ENCODE results near the gene NBPF19. TPM values are rescaled to one million over a fixed set of nuclear protein-coding genes. Genes with fewer than 3 reads are reported as not detected.
"Not testable (repeated sequence)": the region's sequence is repeated elsewhere in the genome, so short reads cannot be mapped to it uniquely, and the experiment has no call there.

NBPF19 gene, protein sequence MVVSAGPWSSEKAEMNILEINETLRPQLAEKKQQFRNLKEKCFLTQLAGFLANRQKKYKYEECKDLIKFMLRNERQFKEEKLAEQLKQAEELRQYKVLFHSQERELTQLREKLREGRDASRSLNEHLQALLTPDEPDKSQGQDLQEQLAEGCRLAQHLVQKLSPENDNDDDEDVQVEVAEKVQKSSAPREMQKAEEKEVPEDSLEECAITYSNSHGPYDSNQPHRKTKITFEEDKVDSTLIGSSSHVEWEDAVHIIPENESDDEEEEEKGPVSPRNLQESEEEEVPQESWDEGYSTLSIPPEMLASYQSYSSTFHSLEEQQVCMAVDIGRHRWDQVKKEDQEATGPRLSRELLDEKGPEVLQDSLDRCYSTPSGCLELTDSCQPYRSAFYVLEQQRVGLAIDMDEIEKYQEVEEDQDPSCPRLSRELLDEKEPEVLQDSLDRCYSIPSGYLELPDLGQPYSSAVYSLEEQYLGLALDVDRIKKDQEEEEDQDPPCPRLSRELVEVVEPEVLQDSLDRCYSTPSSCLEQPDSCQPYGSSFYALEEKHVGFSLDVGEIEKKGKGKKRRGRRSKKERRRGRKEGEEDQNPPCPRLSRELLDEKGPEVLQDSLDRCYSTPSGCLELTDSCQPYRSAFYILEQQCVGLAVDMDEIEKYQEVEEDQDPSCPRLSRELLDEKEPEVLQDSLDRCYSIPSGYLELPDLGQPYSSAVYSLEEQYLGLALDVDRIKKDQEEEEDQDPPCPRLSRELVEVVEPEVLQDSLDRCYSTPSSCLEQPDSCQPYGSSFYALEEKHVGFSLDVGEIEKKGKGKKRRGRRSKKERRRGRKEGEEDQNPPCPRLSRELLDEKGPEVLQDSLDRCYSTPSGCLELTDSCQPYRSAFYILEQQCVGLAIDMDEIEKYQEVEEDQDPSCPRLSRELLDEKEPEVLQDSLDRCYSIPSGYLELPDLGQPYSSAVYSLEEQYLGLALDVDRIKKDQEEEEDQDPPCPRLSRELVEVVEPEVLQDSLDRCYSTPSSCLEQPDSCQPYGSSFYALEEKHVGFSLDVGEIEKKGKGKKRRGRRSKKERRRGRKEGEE (N-terminal part only)
- total RNA-seq (2021; fragmentation: NEBNext Ultra II Directional; extraction: Animal tissue kit (Norgen Biotek cat#: 25700)): 10 to 100 TPM in 1 of 6 experiments, 1 to 10 TPM in 5; 7.0 to 10.9 (median 8.7) TPM
- long read RNA-seq, partial matches to known transcripts: 10 of 19 reads
- long read RNA-seq, other reads (novel, unspliced or antisense): 9 of 19 reads

DNA sequence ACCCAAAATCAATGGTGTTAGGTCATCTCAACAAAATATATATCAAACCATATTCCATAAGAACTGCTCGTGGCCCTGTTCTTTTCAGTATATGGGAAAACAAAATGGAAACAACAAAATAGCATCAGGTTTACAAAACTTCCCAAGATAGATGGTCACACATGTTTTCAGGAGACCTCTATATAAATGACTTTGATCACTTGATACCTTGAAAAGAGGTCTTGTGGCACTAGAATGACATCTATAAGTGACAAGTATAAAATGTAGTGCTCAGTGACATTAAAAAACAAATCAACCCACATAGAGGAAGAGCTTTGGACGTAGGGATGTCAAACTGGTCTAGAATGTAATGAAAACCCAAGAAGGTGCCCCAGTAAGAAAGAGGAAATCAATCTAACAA, at the start of gene NBPF19:
Gene NBPF19, plus strand, starts transcription at position 301 of the 400 bp plus-strand sequence. CDS start 888 bp downstream, outside the sequence.
- not testable (repeated sequence) for H3K27ac Mint-ChIP-seq; H3K4me1 Mint-ChIP-seq (ENCODE audit: low read depth); H3K27me3 Mint-ChIP-seq (ENCODE audit: insufficient read depth); H3K9me3 Mint-ChIP-seq; DNase-seq; H3K36me3 Mint-ChIP-seq (ENCODE audit: low read depth); H3K4me3 Mint-ChIP-seq

DNA sequence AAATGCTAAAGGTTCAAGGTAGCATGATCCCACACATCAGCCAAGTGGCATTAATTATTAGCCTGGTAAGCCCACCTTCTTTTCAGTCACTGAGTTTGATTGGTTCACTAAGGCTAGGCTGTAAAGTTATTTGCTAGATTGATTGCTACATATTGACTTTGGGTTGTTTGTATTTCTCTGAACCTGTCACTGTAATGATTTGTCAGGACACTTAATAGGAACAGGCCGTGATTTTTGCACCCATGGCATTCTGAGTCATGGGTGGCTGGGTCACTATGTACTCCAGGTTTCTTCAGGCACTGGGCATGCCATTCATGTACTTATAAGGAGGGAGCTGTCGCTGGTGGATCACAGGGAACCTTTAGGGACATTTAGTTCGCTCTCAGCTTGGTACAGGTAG, 46.5 kb upstream of the NBPF19 start:
- H3K36me3 Mint-ChIP-seq (ENCODE audit: low read depth); H3K9me3 Mint-ChIP-seq; DNase-seq; H3K4me1 Mint-ChIP-seq (ENCODE audit: low read depth); H3K27ac Mint-ChIP-seq; H3K4me3 Mint-ChIP-seq; H3K27me3 Mint-ChIP-seq (ENCODE audit: insufficient read depth): not testable (repeated sequence)

DNA sequence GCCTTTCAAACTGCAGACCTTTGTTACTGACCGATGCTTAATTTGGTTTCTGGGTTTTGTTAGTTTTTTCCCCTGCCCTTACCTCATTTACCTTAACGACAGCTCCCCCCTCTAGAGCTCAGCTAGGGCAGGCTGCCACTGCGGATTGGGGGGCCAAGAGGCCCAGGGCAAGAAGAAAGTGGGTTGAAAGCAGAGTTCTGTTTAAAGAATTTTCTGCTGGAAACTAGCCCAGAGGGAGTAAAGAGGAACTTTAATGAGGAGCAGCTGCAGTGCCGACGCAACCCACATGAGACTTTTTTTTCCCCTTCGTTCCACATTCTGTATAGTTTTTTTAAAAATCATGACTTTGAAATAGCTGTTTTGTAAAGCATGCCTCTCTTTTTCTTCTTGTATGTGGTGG, 29.4 kb upstream of the NBPF19 start:
- Mint-ChIP-seq H3K4me1 (ENCODE audit: low read depth) (peaks cover 13% of the 10 kb centered on the region; the same call in 1 of the 2 replicates), H3K27ac (peak overlapping the region; percentile 61; the same call in 1 of the 2 replicates), H3K4me3 (peak overlapping the region; percentile 67)
- H3K36me3 Mint-ChIP-seq (ENCODE audit: low read depth); H3K27me3 Mint-ChIP-seq (ENCODE audit: insufficient read depth); H3K9me3 Mint-ChIP-seq: not testable (repeated sequence)
- peak; percentile 62 for DNase-seq

DNA sequence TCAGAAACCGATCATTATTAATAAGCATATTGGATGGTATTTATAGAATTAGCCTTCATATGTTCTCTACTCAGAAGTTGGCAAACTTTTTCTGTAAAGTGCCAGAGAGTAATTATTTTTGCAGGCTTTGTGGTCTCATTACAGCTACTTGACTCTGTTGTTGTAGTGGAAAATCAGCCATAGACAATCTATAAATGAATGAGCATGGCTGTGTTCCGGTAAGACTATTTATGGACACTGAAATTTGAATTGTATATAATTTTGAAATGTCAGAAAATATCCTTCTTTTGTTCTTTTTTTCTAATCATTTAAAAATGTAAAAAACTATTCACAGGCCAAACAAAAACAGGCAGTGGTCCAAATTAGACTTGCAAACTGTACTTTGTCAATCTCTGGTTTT, 22.6 kb upstream of the NBPF19 start:
- H3K36me3 Mint-ChIP-seq (ENCODE audit: low read depth); H3K27me3 Mint-ChIP-seq (ENCODE audit: insufficient read depth); H3K4me3 Mint-ChIP-seq; H3K4me1 Mint-ChIP-seq (ENCODE audit: low read depth); H3K9me3 Mint-ChIP-seq; H3K27ac Mint-ChIP-seq; DNase-seq: not testable (repeated sequence)

DNA sequence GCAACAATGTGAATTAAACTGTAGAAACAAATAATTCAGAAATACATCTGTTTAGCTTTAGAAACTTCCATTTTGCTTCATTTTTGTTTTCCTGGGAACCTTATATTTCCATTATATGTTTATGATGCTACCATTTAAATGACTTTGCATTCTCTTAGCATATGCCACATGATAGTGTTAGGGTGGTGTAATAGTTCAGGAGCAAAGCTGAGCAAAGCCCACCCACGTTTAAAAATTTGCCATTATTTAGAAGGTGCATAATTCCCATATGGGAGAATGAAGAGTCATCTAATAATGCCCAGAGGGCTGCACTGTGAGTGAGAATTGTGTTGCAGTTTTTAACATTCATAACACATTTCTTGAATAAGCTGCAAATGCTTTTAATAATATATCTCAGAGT, 22.2 kb upstream of the NBPF19 start:
- not testable (repeated sequence) for H3K4me1 Mint-ChIP-seq (ENCODE audit: low read depth); H3K27ac Mint-ChIP-seq; H3K9me3 Mint-ChIP-seq

DNA sequence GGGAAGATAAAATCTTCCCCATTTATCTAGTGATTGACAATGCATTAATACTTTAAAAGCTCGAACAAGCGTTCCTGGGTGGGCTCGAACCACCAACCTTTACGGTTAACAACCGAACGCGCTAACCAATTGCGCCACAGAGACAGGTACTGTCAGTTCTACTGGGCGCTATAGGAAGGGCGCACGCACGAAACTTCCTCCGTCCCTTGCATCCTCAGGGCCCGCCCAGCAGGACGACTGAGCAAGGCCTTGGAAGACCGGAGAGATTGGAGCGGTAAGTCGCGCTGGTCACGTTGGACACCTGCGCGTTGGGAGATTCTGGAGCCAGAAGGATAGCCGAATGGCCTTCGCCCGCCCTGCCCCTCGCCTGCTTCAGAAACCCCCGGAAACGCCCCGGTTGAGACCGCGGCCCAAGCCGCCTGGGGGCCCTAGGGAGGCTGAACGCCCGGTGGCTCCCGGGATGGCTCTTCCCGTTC, 83.5 kb downstream of the NBPF19 start:
- H3K36me3 Mint-ChIP-seq (ENCODE audit: low read depth); H3K27ac Mint-ChIP-seq; H3K4me1 Mint-ChIP-seq (ENCODE audit: low read depth); H3K9me3 Mint-ChIP-seq; H3K27me3 Mint-ChIP-seq (ENCODE audit: insufficient read depth): not testable (repeated sequence)
- H3K4me3 Mint-ChIP-seq: peak overlapping the region; percentile 67
- DNase-seq: peak; percentile 35

More for the DNA sequence above, 22.2 kb upstream of the NBPF19 start:
- not testable (repeated sequence) for H3K27me3 Mint-ChIP-seq (ENCODE audit: insufficient read depth); H3K36me3 Mint-ChIP-seq (ENCODE audit: low read depth); DNase-seq; H3K4me3 Mint-ChIP-seq

DNA sequence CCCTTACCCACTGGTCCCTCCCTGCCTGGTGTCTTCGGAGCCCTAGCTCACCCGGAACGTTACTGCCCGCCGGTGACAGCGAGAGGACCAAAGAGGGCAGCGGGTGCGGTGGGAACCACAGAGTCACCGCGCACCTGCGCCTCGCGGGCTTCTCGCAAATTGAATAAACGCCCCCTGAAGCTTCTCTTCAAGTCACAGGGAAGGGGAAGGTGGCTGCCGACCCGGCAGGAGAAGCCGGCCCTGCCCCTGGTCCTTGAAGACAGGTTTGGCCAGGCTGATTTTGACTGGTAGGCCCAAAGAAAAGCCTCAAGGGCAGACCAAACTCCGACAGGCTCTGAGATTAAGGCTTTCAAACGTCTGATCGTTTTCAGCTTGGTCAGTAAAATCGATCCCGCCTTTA, 87.0 kb downstream of the NBPF19 start:
- H3K9me3 Mint-ChIP-seq; H3K27ac Mint-ChIP-seq; H3K27me3 Mint-ChIP-seq (ENCODE audit: insufficient read depth); H3K36me3 Mint-ChIP-seq (ENCODE audit: low read depth); H3K4me1 Mint-ChIP-seq (ENCODE audit: low read depth); DNase-seq; H3K4me3 Mint-ChIP-seq: not testable (repeated sequence)

DNA sequence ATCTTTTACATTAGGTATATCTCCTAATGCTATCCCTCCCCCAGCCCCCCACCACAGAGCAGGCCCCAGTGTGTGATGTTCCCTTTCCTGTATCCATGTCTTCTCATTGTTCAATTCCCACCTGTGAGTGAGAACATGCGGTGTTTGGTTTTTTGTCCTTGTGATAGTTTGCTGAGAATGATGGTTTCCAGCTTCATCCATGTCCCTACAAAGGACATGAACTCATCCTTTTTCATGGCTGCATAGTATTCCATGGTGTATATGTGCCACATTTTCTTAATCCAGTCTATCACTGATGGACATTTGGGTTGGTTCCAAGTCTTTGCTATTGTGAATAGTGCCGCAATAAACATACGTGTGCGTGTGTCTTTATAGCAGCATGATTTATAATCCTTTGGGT, 90.6 kb downstream of the NBPF19 start:
- not testable (repeated sequence) for H3K4me3 Mint-ChIP-seq; H3K36me3 Mint-ChIP-seq (ENCODE audit: low read depth); H3K9me3 Mint-ChIP-seq; DNase-seq; H3K27ac Mint-ChIP-seq; H3K27me3 Mint-ChIP-seq (ENCODE audit: insufficient read depth); H3K4me1 Mint-ChIP-seq (ENCODE audit: low read depth)

DNA sequence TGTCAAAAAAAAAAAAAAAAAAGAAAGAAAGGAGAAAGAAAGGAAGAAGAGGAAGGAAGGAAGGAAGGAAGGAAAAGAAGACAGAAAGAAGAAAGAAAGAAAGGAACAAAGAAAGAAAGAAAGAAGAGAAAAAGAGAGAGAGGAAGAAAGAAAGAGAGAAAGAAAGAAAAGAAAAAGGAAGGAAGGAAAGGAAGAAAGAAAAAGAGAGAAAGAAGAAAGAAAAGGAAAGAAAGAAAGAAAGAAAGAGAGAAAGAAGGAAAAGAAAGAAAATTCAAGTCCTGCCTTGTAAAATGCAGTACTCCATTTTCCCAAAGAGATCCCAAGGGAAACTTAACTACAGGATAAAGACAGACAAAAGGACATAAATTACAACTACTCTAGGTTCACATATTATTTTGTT, 97.9 kb downstream of the NBPF19 start:
- not testable (repeated sequence) for H3K4me3 Mint-ChIP-seq; DNase-seq; H3K36me3 Mint-ChIP-seq (ENCODE audit: low read depth); H3K27me3 Mint-ChIP-seq (ENCODE audit: insufficient read depth); H3K4me1 Mint-ChIP-seq (ENCODE audit: low read depth); H3K9me3 Mint-ChIP-seq; H3K27ac Mint-ChIP-seq

DNA sequence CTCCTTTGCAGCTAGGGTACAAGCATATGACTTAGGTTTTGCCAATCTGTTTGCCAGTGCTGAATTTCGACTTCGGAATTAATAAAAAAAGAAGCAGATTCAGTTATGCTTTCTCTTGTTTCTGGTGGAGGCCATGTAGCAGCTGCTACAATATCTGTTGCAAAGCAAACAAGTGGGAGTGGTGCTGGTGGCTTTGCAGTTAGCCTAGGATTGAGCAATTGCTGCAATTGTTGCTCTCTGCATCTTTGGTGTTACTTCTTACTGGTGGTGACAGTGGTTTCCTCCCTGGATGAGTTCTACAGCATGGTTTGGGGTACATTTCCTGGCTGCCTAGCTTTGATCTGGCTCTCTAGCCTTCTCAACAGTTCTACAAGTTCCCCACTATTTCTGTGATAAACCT, 110.7 kb downstream of the NBPF19 start:
- H3K27ac Mint-ChIP-seq; H3K4me3 Mint-ChIP-seq; H3K36me3 Mint-ChIP-seq (ENCODE audit: low read depth); H3K9me3 Mint-ChIP-seq; H3K27me3 Mint-ChIP-seq (ENCODE audit: insufficient read depth); H3K4me1 Mint-ChIP-seq (ENCODE audit: low read depth); DNase-seq: not testable (repeated sequence)

Other genes starting within 250 kb of the NBPF19 start
- gene PPIAL4C, start 108.8 kb downstream of the NBPF19 start, total RNA-seq (2021; fragmentation: NEBNext Ultra II Directional; extraction: Animal tissue kit (Norgen Biotek cat#: 25700)): under 1 TPM in 5 of 6 experiments, not detected in 1; 0.37 to 0.92 (median 0.43) TPM

Measured in HFFc6 (cell line).